Neuronal stem cell (in vitro differentiated cells): Measurements from ENCODE around the gene STEAP4.

Experiments
- DNase-seq: peaks from one replicate; pipeline ENCODE4 v3.0.0-alpha.2; 2013; ENCODE audit warnings: low spot score
- H2AFZ ChIP-seq: one replicate; pipeline ENCODE4 v1.6.1; 2013; ENCODE audit warnings: mild to moderate bottlenecking, low read length, inconsistent platforms
- H2AK5ac ChIP-seq: 2 replicates; pipeline ENCODE4 v1.6.1; 2013; ENCODE audit warnings: low read depth, mild to moderate bottlenecking, inconsistent platforms, low read length, moderate library complexity, mixed read lengths
- H2BK120ac ChIP-seq: 2 replicates; pipeline ENCODE4 v1.6.1; 2013; ENCODE audit warnings: low read depth, mild to moderate bottlenecking, inconsistent platforms, low read length, moderate library complexity, mixed read lengths
- H2BK12ac ChIP-seq: one replicate; pipeline ENCODE4 v1.6.1; 2013; ENCODE audit warnings: low read length, inconsistent platforms
- H2BK15ac ChIP-seq: 2 replicates; pipeline ENCODE4 v1.6.1; 2013; ENCODE audit warnings: mild to moderate bottlenecking, low read length, inconsistent platforms, mixed read lengths
- H2BK5ac ChIP-seq: one replicate; pipeline ENCODE4 v1.6.1; 2013; ENCODE audit warnings: inconsistent platforms, mild to moderate bottlenecking, low read length, moderate library complexity
- H3K14ac ChIP-seq: one replicate; pipeline ENCODE4 v1.6.1; 2013; ENCODE audit warnings: low read length, inconsistent platforms
- H3K18ac ChIP-seq: 2 replicates; pipeline ENCODE4 v1.6.1; 2013; ENCODE audit warnings: low read length, inconsistent platforms
- H3K23ac ChIP-seq: 2 replicates; pipeline ENCODE4 v1.6.1; 2013; ENCODE audit warnings: low read depth, mild to moderate bottlenecking, mixed read lengths, low read length, inconsistent platforms; ENCODE audit not compliant: poor library complexity
- H3K27ac ChIP-seq: replicated peaks from 3 replicates; pipeline ENCODE4 v1.5.1; 2013; ENCODE audit warnings: low read length, inconsistent platforms
- H3K27me3 ChIP-seq, 3 experiments: 2 replicates each; pipeline ENCODE4 v1.6.1; 2013; ENCODE audit warnings: low read length in 3 of 3, mild to moderate bottlenecking in 2 of 3, inconsistent platforms in 1 of 3, low read depth in 1 of 3, mixed read lengths in 1 of 3, moderate library complexity in 1 of 3; ENCODE audit not compliant: control insufficient read depth in 3 of 3, insufficient read depth in 3 of 3
- H3K36me3 ChIP-seq, 2 donors: replicated peaks in 1 of 2; 2 replicates each; pipeline ENCODE4 v1.6.1; 2013; ENCODE audit warnings: low read length in 2 of 2; ENCODE audit not compliant: control insufficient read depth in 2 of 2, insufficient read depth in 2 of 2
- H3K4ac ChIP-seq: 2 replicates; pipeline ENCODE4 v1.6.1; 2013; ENCODE audit warnings: inconsistent platforms, mild to moderate bottlenecking, low read length, moderate library complexity
- H3K4me1 ChIP-seq, 2 donors: 1 replicate in 1 of 2; 2 replicates in 1 of 2; pipeline ENCODE4 v1.6.1; 2013; ENCODE audit warnings: low read length in 2 of 2, low read depth in 1 of 2; ENCODE audit not compliant: control insufficient read depth in 2 of 2, insufficient read depth in 1 of 2
- H3K4me2 ChIP-seq: one replicate; pipeline ENCODE4 v1.6.1; 2013; ENCODE audit warnings: mild to moderate bottlenecking, low read length, inconsistent platforms; ENCODE audit not compliant: insufficient read depth, poor library complexity, severe bottlenecking
- H3K4me3 ChIP-seq, 2 donors: 2 replicates each; pipeline ENCODE4 v1.5.1; 2013; ENCODE audit warnings: low read length in 2 of 2, mild to moderate bottlenecking in 2 of 2, inconsistent platforms in 1 of 2, moderate library complexity in 1 of 2
- H3K79me1 ChIP-seq: one replicate; pipeline ENCODE4 v1.6.1; 2013; ENCODE audit warnings: low read depth, mild to moderate bottlenecking, inconsistent platforms, low read length, moderate library complexity
- H3K9ac ChIP-seq: one replicate; pipeline ENCODE4 v1.6.1; 2013; ENCODE audit warnings: mild to moderate bottlenecking, low read depth, low read length, inconsistent platforms; ENCODE audit not compliant: poor library complexity
- H3K9me3 ChIP-seq, 2 donors: replicated peaks in 1 of 2; 2 replicates each; pipeline versions ENCODE3 to v1.6.1; 2013; ENCODE audit warnings: low read length in 2 of 2, mild to moderate bottlenecking in 2 of 2, inconsistent platforms in 1 of 2, low read depth in 1 of 2, mixed read lengths in 1 of 2, moderate library complexity in 1 of 2; ENCODE audit not compliant: control insufficient read depth in 2 of 2, insufficient read depth in 1 of 2
- H4K8ac ChIP-seq: one replicate; pipeline ENCODE4 v1.6.1; 2013; ENCODE audit warnings: low read depth, mild to moderate bottlenecking, inconsistent platforms, low read length, moderate library complexity
- H4K91ac ChIP-seq: one replicate; pipeline ENCODE4 v1.6.1; 2013; ENCODE audit warnings: low read length, low read depth, mild to moderate bottlenecking, inconsistent platforms; ENCODE audit not compliant: poor library complexity
- WGBS, 2 donors: extraction: QIAGEN DNeasy Blood & Tissue Kit; methylation state at CpG; one replicate each; pipeline ENCODE4 v1.1.7; 2013; ENCODE audit warnings: missing lambda C conversion rate in 2 of 2, mixed read lengths in 1 of 2; ENCODE audit not compliant: insufficient read length in 2 of 2, insufficient replicate concordance in 1 of 2; ENCODE audit errors: extremely low coverage in 2 of 2; 5-methylcytosine and 5-hydroxymethylcytosine counted together

Gene STEAP4

GRCh38 chr7:88243345-88243909 lies 63.3 kb downstream of the STEAP4 start:
- Histone ChIP-seq H3K4ac (no peak overlapping the region), H4K91ac (no peak overlapping the region), H3K9me3 (no peaks in the 10 kb centered on the region), H3K27me3 (no peaks in the 10 kb centered on the region), H3K4me2 (peak overlapping the region; percentile 15), H3K27ac (no peak overlapping the region), H3K4me3 (no peak overlapping the region), H2BK5ac (no peak overlapping the region), H3K14ac (no peak overlapping the region), H3K79me1 (no peaks in the 10 kb centered on the region), H2BK15ac (no peak overlapping the region), H3K36me3 (no peaks in the 10 kb centered on the region), H3K4me1 (peaks cover 2 to 3% of the 10 kb centered on the region in 2 donors), H4K8ac (no peak overlapping the region), H3K9ac (no peak overlapping the region), H3K23ac (no peak overlapping the region), H3K18ac (no peak overlapping the region), H2BK120ac (no peak overlapping the region), H2AFZ (peak overlapping the region; percentile 54), H2AK5ac (no peak overlapping the region), H2BK12ac (no peak overlapping the region)
- DNase-seq, result peak; percentile 5
- WGBS, 2 donors, result no CpG with 5 or more reads among the region's 2 CpGs

GRCh38 chr7:88239852-88240251 lies 66.8 kb downstream of the STEAP4 start:
- Histone ChIP-seq H4K91ac (no peak overlapping the region), H3K14ac (no peak overlapping the region), H3K4ac (no peak overlapping the region), H3K27ac (no peak overlapping the region), H3K4me2 (no peak overlapping the region), H2BK12ac (no peak overlapping the region), H3K36me3 (no peaks in the 10 kb centered on the region), H3K4me1 (peaks cover 2 to 3% of the 10 kb centered on the region in 2 donors), H3K18ac (no peak overlapping the region), H2AFZ (no peak overlapping the region), H2BK5ac (no peak overlapping the region), H4K8ac (no peak overlapping the region), H2BK120ac (no peak overlapping the region), H3K27me3 (no peaks in the 10 kb centered on the region), H3K4me3 (no peak overlapping the region), H2BK15ac (no peak overlapping the region), H3K9ac (no peak overlapping the region), H2AK5ac (no peak overlapping the region), H3K23ac (no peak overlapping the region), H3K79me1 (no peaks in the 10 kb centered on the region), H3K9me3 (no peaks in the 10 kb centered on the region)
- no CpG with 5 or more reads among the region's 1 CpG for WGBS, 2 donors
- no peak for DNase-seq

GRCh38 chr7:88233828-88234227 lies 72.9 kb downstream of the STEAP4 start:
- Histone ChIP-seq H3K4me2 (no peak overlapping the region), H3K4ac (no peak overlapping the region), H4K8ac (no peak overlapping the region), H3K18ac (no peak overlapping the region), H3K9me3 (no peaks in the 10 kb centered on the region), H3K9ac (no peak overlapping the region), H2BK12ac (no peak overlapping the region), H3K4me1 (no peaks in the 10 kb centered on the region), H2BK5ac (no peak overlapping the region), H3K23ac (no peak overlapping the region), H2AK5ac (no peak overlapping the region), H2BK120ac (no peak overlapping the region), H2AFZ (no peak overlapping the region), H3K79me1 (no peaks in the 10 kb centered on the region), H3K27me3 (no peaks in the 10 kb centered on the region), H3K27ac (no peak overlapping the region), H3K14ac (no peak overlapping the region), H3K36me3 (no peaks in the 10 kb centered on the region), H3K4me3 (no peak overlapping the region), H4K91ac (no peak overlapping the region), H2BK15ac (no peak overlapping the region)
- no peak for DNase-seq

GRCh38 chr7:88230646-88231045 lies 76.0 kb downstream of the STEAP4 start:
- no peak overlapping the region for H2AFZ ChIP-seq
- no peak overlapping the region for H3K14ac ChIP-seq
- H3K4me2 ChIP-seq, result no peak overlapping the region
- H3K4me1 ChIP-seq, result no peaks in the 10 kb centered on the region
- H3K23ac ChIP-seq, result no peak overlapping the region
- H4K8ac ChIP-seq, result peak overlapping the region; percentile 19
- no peak overlapping the region for H2BK120ac ChIP-seq
- no peak overlapping the region for H4K91ac ChIP-seq
- no peak overlapping the region for H3K4ac ChIP-seq
- no peak overlapping the region for H2BK5ac ChIP-seq
- H3K9ac ChIP-seq, result no peak overlapping the region
- H2BK12ac ChIP-seq, result peak overlapping the region; percentile 93
- H3K36me3 ChIP-seq, result no peaks in the 10 kb centered on the region
- no peak overlapping the region for H3K27ac ChIP-seq
- peak overlapping the region in 1 of 2 donors; percentile 11 for H3K4me3 ChIP-seq
- H2AK5ac ChIP-seq, result no peak overlapping the region
- WGBS, 2 donors, result 100% methylated on average over 3 of the region's 5 CpGs; no CpG with 5 or more reads in 1 of the 2 donors
- H2BK15ac ChIP-seq, result no peak overlapping the region
- no peaks in the 10 kb centered on the region for H3K27me3 ChIP-seq
- no peaks in the 10 kb centered on the region for H3K79me1 ChIP-seq
- DNase-seq, result no peak
- no peaks in the 10 kb centered on the region for H3K9me3 ChIP-seq
- H3K18ac ChIP-seq, result no peak overlapping the region
